H1 (cell line): ENCODE measurements around the gene SLC15A1. TPM values are rescaled to one million over a fixed set of nuclear protein-coding genes. Genes with fewer than 3 reads are reported as not detected.

ENCODE experiments used
- CTCF ChIA-PET: fragments of 300-600 bp; sonication (Branson Sonifier 250); formaldehyde crosslinking; loops from one replicate; lab custom pipeline; 2021; ENCODE audit not compliant: partially characterized antibody; lab: Charles Lee
- POLR2A ChIA-PET: fragments of 300-600 bp; sonication (Branson Sonifier 250); formaldehyde crosslinking; loops from one replicate; lab custom pipeline; 2021; ENCODE audit warnings: inconsistent platforms; ENCODE audit not compliant: partially characterized antibody; lab: Charles Lee
- DNase-seq, 2 experiments: peaks; one replicate each; pipeline versions ENCODE4 v3.0.0 to v3.0.0-alpha.2; 2010 to 2022; ENCODE audit warnings: low spot score in 2 of 2, low read depth in 1 of 2, mixed read lengths in 1 of 2
- FAIRE-seq: peaks from 2 replicates; lab custom pipeline; 2011; peaks lifted over from hg19 to GRCh38; lab: Jason Lieb, UNC
- H2AFZ ChIP-seq: 2 replicates; pipeline ENCODE4 v1.8.1; 2012; ENCODE audit warnings: low read length, inconsistent platforms
- H2AK5ac ChIP-seq: 2 replicates; pipeline ENCODE4 v1.6.1; 2013; ENCODE audit warnings: low read depth, low read length
- H2BK120ac ChIP-seq: replicated peaks from 2 replicates; pipeline ENCODE3; 2013; ENCODE audit warnings: low read depth, low read length, inconsistent platforms
- H2BK12ac ChIP-seq: 2 replicates; pipeline ENCODE4 v1.6.1; 2013; ENCODE audit warnings: low read depth, low read length
- H2BK15ac ChIP-seq: 2 replicates; pipeline ENCODE4 v1.6.1; 2013; ENCODE audit warnings: low read length
- H2BK20ac ChIP-seq: 2 replicates; pipeline ENCODE4 v1.6.1; 2013; ENCODE audit warnings: low read length
- H2BK5ac ChIP-seq: 2 replicates; pipeline ENCODE4 v1.6.1; 2013; ENCODE audit warnings: low read depth, low read length
- H3K14ac ChIP-seq: 2 replicates; pipeline ENCODE4 v1.6.1; 2013; ENCODE audit warnings: inconsistent platforms; ENCODE audit not compliant: insufficient read length
- H3K18ac ChIP-seq: 2 replicates; pipeline ENCODE4 v1.6.1; 2013; ENCODE audit warnings: low read length; ENCODE audit errors: extremely low read depth
- H3K23ac ChIP-seq: 2 replicates; pipeline ENCODE4 v1.6.1; 2013; ENCODE audit warnings: inconsistent platforms; ENCODE audit not compliant: insufficient read length
- H3K23me2 ChIP-seq: 2 replicates; pipeline ENCODE4 v1.6.1; 2013; ENCODE audit warnings: low read depth, low read length
- H3K27ac ChIP-seq: 2 replicates; pipeline ENCODE4 v1.6.1; 2011; ENCODE audit warnings: low read depth, low read length, inconsistent platforms
- H3K27me3 ChIP-seq, 4 experiments: replicated peaks in 1 of 4; 1 replicate in 1 of 4; 2 replicates in 3 of 4; pipeline versions ENCODE4 v1.6.1 to v1.8.1; 2011 to 2013; ENCODE audit warnings: low read length in 3 of 4, mild to moderate bottlenecking in 3 of 4, inconsistent platforms in 2 of 4, mixed read lengths in 2 of 4, moderate library complexity in 1 of 4; ENCODE audit not compliant: control insufficient read depth in 3 of 4, insufficient read depth in 3 of 4; ENCODE audit errors: extremely low read depth in 1 of 4
- H3K36me3 ChIP-seq, 4 experiments: 2 replicates each; pipeline versions ENCODE4 v1.6.1 to v1.8.1; 2011 to 2013; ENCODE audit warnings: mild to moderate bottlenecking in 4 of 4, low read length in 3 of 4, moderate library complexity in 2 of 4, control low read depth in 1 of 4, inconsistent platforms in 1 of 4; ENCODE audit not compliant: insufficient read depth in 4 of 4, control insufficient read depth in 2 of 4
- H3K4ac ChIP-seq: replicated peaks from 2 replicates; pipeline ENCODE3; 2013; ENCODE audit warnings: low read length, low read depth, mixed read lengths, inconsistent platforms; ENCODE audit not compliant: insufficient read length
- H3K4me1 ChIP-seq, 4 experiments: replicated peaks in 1 of 4; 1 replicate in 1 of 4; 2 replicates in 3 of 4; pipeline versions ENCODE4 v1.6.1 to v1.8.1; 2011 to 2013; ENCODE audit warnings: low read length in 3 of 4, inconsistent platforms in 2 of 4, mixed read lengths in 1 of 4; ENCODE audit not compliant: insufficient read depth in 4 of 4, control insufficient read depth in 3 of 4
- H3K4me2 ChIP-seq, 2 experiments: 2 replicates each; pipeline versions ENCODE4 v1.6.1 to v1.8.1; 2011 to 2013; ENCODE audit warnings: low read depth in 2 of 2, low read length in 2 of 2, control low read depth in 1 of 2, inconsistent platforms in 1 of 2, mild to moderate bottlenecking in 1 of 2; ENCODE audit not compliant: insufficient read depth in 1 of 2
- H3K4me3 ChIP-seq, 4 experiments: fragments of 200-600, 300-600 bp in 1 of 4; sonication (generic), shearing (Covaris generic), sonication (Bioruptor Twin) in 1 of 4; 2 replicates each; pipeline versions ENCODE4 v1.5.1 to v1.8.1; 2011 to 2016; ENCODE audit warnings: low read length in 4 of 4, low read depth in 3 of 4, control low read depth in 2 of 4, inconsistent platforms in 2 of 4, mild to moderate bottlenecking in 2 of 4, mixed read lengths in 1 of 4, moderate library complexity in 1 of 4; ENCODE audit not compliant: insufficient read depth in 2 of 4; ENCODE audit errors: extremely low read depth in 1 of 4
- H3K56ac ChIP-seq: replicated peaks from 2 replicates; pipeline ENCODE3; 2013; ENCODE audit warnings: low read depth, mild to moderate bottlenecking, mixed read lengths, low read length, inconsistent platforms; ENCODE audit not compliant: insufficient read length
- H3K79me1 ChIP-seq: 2 replicates; pipeline ENCODE4 v1.6.1; 2013; ENCODE audit warnings: low read depth, low read length, control low read depth
- H3K79me2 ChIP-seq, 2 experiments: 2 replicates each; pipeline versions ENCODE4 v1.6.1 to v1.8.1; 2012 to 2013; ENCODE audit warnings: low read length in 2 of 2, mild to moderate bottlenecking in 2 of 2, inconsistent platforms in 1 of 2; ENCODE audit not compliant: insufficient read depth in 2 of 2, control insufficient read depth in 1 of 2
- H3K9ac ChIP-seq, 4 experiments: replicated peaks in 1 of 4; 1 replicate in 1 of 4; 2 replicates in 3 of 4; pipeline versions ENCODE4 v1.6.1 to v1.8.1; 2011 to 2013; ENCODE audit warnings: low read depth in 3 of 4, low read length in 3 of 4, control low read depth in 2 of 4, mild to moderate bottlenecking in 2 of 4, moderate library complexity in 2 of 4, inconsistent platforms in 1 of 4; ENCODE audit errors: extremely low read depth in 1 of 4
- H3K9me3 ChIP-seq, 2 experiments: 2 replicates each; pipeline versions ENCODE4 v1.6.1 to v1.8.1; 2012 to 2013; ENCODE audit warnings: mild to moderate bottlenecking in 2 of 2, moderate library complexity in 2 of 2, control low read depth in 1 of 2, inconsistent platforms in 1 of 2, low read depth in 1 of 2, low read length in 1 of 2, mixed read lengths in 1 of 2; ENCODE audit not compliant: insufficient read depth in 2 of 2
- H4K20me1 ChIP-seq, 2 experiments: replicated peaks in 1 of 2; 2 replicates each; pipeline versions ENCODE3 to v1.8.1; 2011 to 2013; ENCODE audit warnings: inconsistent platforms in 2 of 2, low read length in 2 of 2, mild to moderate bottlenecking in 1 of 2; ENCODE audit not compliant: insufficient read depth in 2 of 2, control insufficient read depth in 1 of 2
- H4K5ac ChIP-seq: 2 replicates; pipeline ENCODE4 v1.6.1; 2013; ENCODE audit warnings: low read length, low read depth, mixed read lengths, inconsistent platforms; ENCODE audit not compliant: insufficient read length
- H4K8ac ChIP-seq: 2 replicates; pipeline ENCODE4 v1.8.0; 2013; ENCODE audit warnings: mild to moderate bottlenecking, moderate library complexity, low read length, inconsistent platforms; ENCODE audit not compliant: insufficient read depth; ENCODE audit errors: extremely low read depth
- H4K91ac ChIP-seq: replicated peaks from 2 replicates; pipeline ENCODE3; 2013; ENCODE audit warnings: low read length, mixed read lengths, inconsistent platforms; ENCODE audit not compliant: insufficient read length
- MAX ChIP-seq: IDR thresholded peaks from 2 replicates; pipeline ENCODE4 v1.6.1; 2012; ENCODE audit warnings: inconsistent platforms
- WGBS, 2 experiments: shearing (Covaris generic) in 1 of 2; methylation state at CpG; one replicate each; pipeline versions ENCODE4 v1.1.6 to v1.1.7; 2013 to 2015; ENCODE audit warnings: low lambda C conversion rate in 2 of 2, mixed read lengths in 2 of 2, inconsistent platforms in 1 of 2, low coverage in 1 of 2, missing lambda C conversion rate in 1 of 2; ENCODE audit not compliant: insufficient replicate concordance in 2 of 2, insufficient coverage in 1 of 2, insufficient read length in 1 of 2; ENCODE audit errors: extremely low coverage in 1 of 2, missing lambda C conversion rate in 1 of 2; 5-methylcytosine and 5-hydroxymethylcytosine counted together
- polyA plus RNA-seq, 7 experiments: library from polyadenylated mRNA; depleted of rRNA in 3 of 7; stranded (reverse) in 5 of 7; unstranded in 2 of 7; fragments of >200 nt in 5 of 7; fragments of 200-250 nt in 2 of 7; gene quantifications; 1 replicate in 5 of 7; 2 replicates in 1 of 7; 4 replicates in 1 of 7; pipeline versions ENCODE4 v1.2.1 to v1.2.3, GENCODE V29; 2011 to 2013; ENCODE audit warnings: missing spikeins in 2 of 7, mixed read lengths in 2 of 7
- total RNA-seq: library from RNA; stranded (reverse); fragmentation: NEBNext Ultra II Directional; extraction: Animal tissue kit (Norgen Biotek cat#: 25700); gene quantifications from 2 replicates; pipeline ENCODE4 v1.2.1, GENCODE V29; 2021

The SLC15A1 gene
- total and polyA plus RNA-seq, 2 of the 8 experiments (the other 6 are each of a cell fraction or from before 2014, with no cell fraction given) = 1.3 to 2.4 TPM

GRCh38 chr13:98775844-98776598 lies 23.5 kb upstream of the SLC15A1 start:
- H2AK5ac ChIP-seq = no peak overlapping the region
- no peaks in the 10 kb centered on the region for H3K27me3 ChIP-seq
- H2BK5ac ChIP-seq = no peak overlapping the region
- ChIA-PET POLR2A (no interaction called here), CTCF (interaction anchor here (1.2 to 5.0 kb wide), 4 partner anchors 15 to 64 kb away, joined by 3 to 37 read pairs (median 4); no protein-coding TSS in a partner anchor)
- no peak overlapping the region for H4K5ac ChIP-seq
- no peaks in the 10 kb centered on the region for H4K20me1 ChIP-seq
- no peaks in the 10 kb centered on the region for H3K79me2 ChIP-seq
- no peak overlapping the region for H4K8ac ChIP-seq
- no peak overlapping the region for H3K14ac ChIP-seq
- no peaks in the 10 kb centered on the region for H3K79me1 ChIP-seq
- 91% methylated on average over 22 of the region's 22 CpGs; no CpG with 5 or more reads in 1 of the 2 experiments for WGBS, 2 experiments
- H3K23me2 ChIP-seq = no peaks in the 10 kb centered on the region; the same call in 1 of the 2 replicates
- H3K9ac ChIP-seq = no peak overlapping the region
- no peak for DNase-seq
- H3K23ac ChIP-seq = no peak overlapping the region
- no peaks in the 10 kb centered on the region for H3K36me3 ChIP-seq
- no peak overlapping the region for H3K18ac ChIP-seq
- no peak overlapping the region for H2BK12ac ChIP-seq
- no peak overlapping the region for H3K27ac ChIP-seq
- no peaks in the 10 kb centered on the region for H3K9me3 ChIP-seq
- H4K91ac ChIP-seq = no peak overlapping the region
- no peak overlapping the region for H2BK15ac ChIP-seq
- H2AFZ ChIP-seq = no peak overlapping the region
- no peak overlapping the region for H3K4me3 ChIP-seq
- no peak for FAIRE-seq
- no peaks in the 10 kb centered on the region; a peak in 1 of 7 replicates for H3K4me1 ChIP-seq
- no peak overlapping the region for H3K4ac ChIP-seq
- H2BK120ac ChIP-seq = no peak overlapping the region
- no peak overlapping the region for H3K4me2 ChIP-seq
- H2BK20ac ChIP-seq = no peak overlapping the region
- no peak overlapping the region for H3K56ac ChIP-seq
- TF ChIP-seq MAX = no peak
